ENCODE measurements around the gene HPS6. TPM values are rescaled to one million over a fixed set of nuclear protein-coding genes. Genes with fewer than 3 reads are reported as not detected.

The HPS6 gene
- total RNA-seq, 1 experiment from 2014 or later, result 7.1 TPM

DNA sequence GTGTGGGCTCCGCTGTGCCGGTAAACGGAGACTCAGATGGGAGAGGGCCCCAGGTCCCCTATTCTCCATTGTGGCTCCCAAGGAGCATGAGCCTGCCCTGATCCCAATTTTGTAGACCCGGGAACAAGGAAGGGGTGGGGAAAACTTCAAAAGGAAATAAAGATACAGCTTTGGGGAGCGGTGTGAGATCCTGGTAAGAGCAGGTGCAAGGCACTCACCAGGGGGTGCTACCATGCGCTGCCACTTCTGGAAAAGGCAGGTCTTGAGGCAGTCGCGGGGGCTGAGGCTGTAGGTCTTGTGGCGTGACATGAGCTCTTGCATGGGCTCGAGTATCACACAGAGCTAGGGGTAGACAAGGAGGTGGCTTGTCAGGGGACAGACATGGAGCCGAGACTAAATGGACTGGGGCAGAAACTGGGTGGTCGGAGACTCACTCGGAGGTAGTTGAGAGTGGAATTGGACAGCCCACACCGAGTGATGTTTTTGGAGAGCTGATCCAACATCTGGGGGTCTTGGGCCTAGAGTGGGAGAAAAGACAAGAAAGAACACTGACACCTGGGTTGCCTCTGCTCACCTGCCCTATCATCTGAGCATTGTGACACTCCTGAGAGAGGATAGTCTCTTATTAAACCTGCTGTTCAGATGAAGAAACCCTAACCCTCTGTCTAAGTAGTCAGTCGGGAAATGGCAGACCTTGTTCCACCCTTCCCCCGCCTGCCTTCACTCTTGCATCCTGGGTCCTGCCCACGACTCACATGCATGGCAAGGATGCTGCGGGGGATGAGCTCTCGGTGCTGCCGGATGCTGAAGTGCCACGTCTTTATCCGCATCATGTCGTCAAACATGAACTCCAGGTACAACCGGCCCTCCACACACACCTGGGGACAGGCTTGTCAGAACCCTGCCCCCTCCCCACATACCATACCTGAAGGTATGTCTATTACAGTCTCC is 44.3 kb downstream of the HPS6 start:
- no peaks in the 10 kb centered on the region for H3K36me3 ChIP-seq (ENCODE audit: insufficient read depth, low read length)
- H2AFZ ChIP-seq (ENCODE audit: low read length), result no peak overlapping the region
- no peak overlapping the region for H3K4me3 ChIP-seq (ENCODE audit: low read length)
- peaks cover 26% of the 10 kb centered on the region for H3K79me2 ChIP-seq (ENCODE audit: low read length)
- no peak overlapping the region for H3K9ac ChIP-seq (ENCODE audit: low read length)
- no peak overlapping the region for H3K27ac ChIP-seq (ENCODE audit: low read length)
- H3K4me1 ChIP-seq (ENCODE audit: low read length), result peaks cover 14% of the 10 kb centered on the region
- no peak overlapping the region for H3K4me2 ChIP-seq (ENCODE audit: low read depth, low read length, poor library complexity, severe bottlenecking)
- no peaks in the 10 kb centered on the region for H4K20me1 ChIP-seq (ENCODE audit: insufficient read depth, low read depth, low read length)
- no peaks in the 10 kb centered on the region for H3K9me2 ChIP-seq (replicated peaks; ENCODE audit: insufficient read depth, low read length)
- DNase-seq, result no peak
- H3K9me3 ChIP-seq (ENCODE audit: low read length), result no peaks in the 10 kb centered on the region
- no peaks in the 10 kb centered on the region for H3K27me3 ChIP-seq (ENCODE audit: low read length)

DNA sequence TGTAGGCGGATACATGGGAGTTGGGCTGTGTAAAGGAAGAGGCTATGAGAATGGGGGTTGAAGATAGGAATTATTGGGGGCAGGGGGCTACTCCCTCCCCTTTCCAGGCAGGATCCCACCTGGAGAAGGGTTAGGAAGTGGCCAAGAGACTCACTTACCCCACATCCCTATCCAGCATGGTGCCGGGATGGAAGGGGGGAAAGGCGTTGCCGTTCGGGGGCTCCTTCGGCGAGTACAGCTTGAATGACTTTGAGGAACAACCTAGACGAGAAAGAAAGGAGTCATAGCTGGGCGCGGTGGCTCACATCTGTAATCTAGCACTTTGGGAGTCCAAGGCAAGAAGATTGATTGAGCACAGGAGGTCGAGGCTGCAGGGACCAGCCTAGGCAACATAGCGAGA is 46.1 kb downstream of the HPS6 start:
- Histone ChIP-seq H3K27me3 (ENCODE audit: low read length) (no peaks in the 10 kb centered on the region), H3K27ac (ENCODE audit: low read length) (no peak overlapping the region)

DNA sequence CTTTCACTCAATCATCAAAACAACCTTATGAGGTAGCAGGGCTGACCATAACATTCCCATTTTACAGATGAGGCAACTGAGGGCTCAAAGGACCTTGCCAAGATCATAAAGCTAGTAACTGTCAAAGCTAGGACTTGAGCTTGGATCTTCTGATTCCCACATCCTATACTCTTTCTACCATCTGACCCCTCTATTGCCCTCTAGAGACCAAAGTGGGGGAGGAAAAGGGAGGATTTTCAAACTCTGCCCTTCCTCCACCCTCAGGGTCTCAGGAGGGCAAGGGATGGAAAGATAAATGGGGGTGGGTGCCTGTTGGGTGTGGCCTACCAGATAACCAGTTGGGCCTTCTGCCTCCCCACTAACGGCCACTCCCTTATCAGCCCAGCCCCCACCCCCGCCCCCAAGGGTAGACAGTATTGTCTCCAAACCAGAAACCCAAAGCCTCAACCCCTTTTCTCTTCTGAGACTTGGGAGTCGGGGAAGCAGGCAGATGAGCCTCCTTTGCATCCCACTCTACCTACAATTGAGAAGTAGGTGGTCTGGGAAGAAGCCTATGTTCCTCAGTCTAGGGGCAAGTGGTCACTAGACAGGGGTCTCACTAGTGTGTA is 47.2 kb downstream of the HPS6 start:
- Histone ChIP-seq H2AFZ (ENCODE audit: low read length) (no peak overlapping the region), H3K9me2 (replicated peaks; ENCODE audit: insufficient read depth, low read length) (no peaks in the 10 kb centered on the region), H3K27ac (ENCODE audit: low read length) (no peak overlapping the region), H3K4me1 (ENCODE audit: low read length) (peaks cover 37% of the 10 kb centered on the region), H3K4me3 (ENCODE audit: low read length) (no peak overlapping the region), H4K20me1 (ENCODE audit: insufficient read depth, low read depth, low read length) (no peaks in the 10 kb centered on the region), H3K9me3 (ENCODE audit: low read length) (no peaks in the 10 kb centered on the region), H3K4me2 (ENCODE audit: low read depth, low read length, poor library complexity, severe bottlenecking) (no peak overlapping the region), H3K27me3 (ENCODE audit: low read length) (no peaks in the 10 kb centered on the region), H3K36me3 (ENCODE audit: insufficient read depth, low read length) (no peaks in the 10 kb centered on the region), H3K79me2 (ENCODE audit: low read length) (peaks cover 50% of the 10 kb centered on the region), H3K9ac (ENCODE audit: low read length) (no peak overlapping the region)
- peak; percentile 38 for DNase-seq

More for the DNA sequence above, 46.1 kb downstream of the HPS6 start:
- Histone ChIP-seq H3K4me1 (ENCODE audit: low read length) (peaks cover 27% of the 10 kb centered on the region), H2AFZ (ENCODE audit: low read length) (no peak overlapping the region), H3K4me2 (ENCODE audit: low read depth, low read length, poor library complexity, severe bottlenecking) (no peak overlapping the region), H3K79me2 (ENCODE audit: low read length) (peaks cover 39% of the 10 kb centered on the region), H3K9me2 (replicated peaks; ENCODE audit: insufficient read depth, low read length) (no peaks in the 10 kb centered on the region), H3K4me3 (ENCODE audit: low read length) (no peak overlapping the region), H4K20me1 (ENCODE audit: insufficient read depth, low read depth, low read length) (no peaks in the 10 kb centered on the region), H3K36me3 (ENCODE audit: insufficient read depth, low read length) (no peaks in the 10 kb centered on the region), H3K9me3 (ENCODE audit: low read length) (no peaks in the 10 kb centered on the region), H3K9ac (ENCODE audit: low read length) (no peak overlapping the region)
- peak; percentile 6 for DNase-seq

DNA sequence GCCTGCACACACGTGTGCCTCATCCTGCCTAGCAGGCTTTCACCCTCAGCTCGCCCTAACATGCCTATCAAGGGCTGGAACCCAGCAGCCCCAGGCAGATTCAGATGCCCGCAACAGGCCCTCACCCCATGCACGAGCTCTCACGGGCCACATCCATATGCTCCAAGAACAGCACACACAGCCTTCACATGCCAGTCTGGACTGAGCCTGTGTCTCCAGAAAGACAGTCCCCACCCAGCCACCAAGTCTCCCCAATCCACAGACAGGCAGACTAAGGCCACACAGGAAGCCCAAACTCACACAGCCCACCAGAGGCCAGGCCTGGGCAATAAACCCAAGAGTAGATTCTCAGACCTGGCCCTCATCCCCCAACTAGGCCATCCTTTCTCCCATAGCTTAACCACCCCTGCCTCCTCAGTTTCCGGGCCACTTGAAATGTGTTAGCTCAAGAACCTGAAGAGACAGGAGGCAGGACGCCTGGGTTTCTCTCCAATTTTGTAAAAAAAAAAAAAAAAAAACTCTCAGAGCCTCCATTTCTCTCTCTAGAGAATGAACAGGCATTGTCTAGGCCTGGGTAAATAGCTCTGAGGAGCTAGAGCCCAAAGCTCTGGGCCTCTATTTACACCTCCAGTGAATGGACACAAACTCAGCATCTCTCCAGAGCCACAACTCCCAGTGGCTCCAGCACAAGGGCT is 48.3 kb downstream of the HPS6 start:
- no peaks in the 10 kb centered on the region for H3K9me2 ChIP-seq (replicated peaks; ENCODE audit: insufficient read depth, low read length)
- peaks cover 48% of the 10 kb centered on the region for H3K4me1 ChIP-seq (ENCODE audit: low read length)
- no peaks in the 10 kb centered on the region for H4K20me1 ChIP-seq (ENCODE audit: insufficient read depth, low read depth, low read length)
- DNase-seq, result no peak
- H3K79me2 ChIP-seq (ENCODE audit: low read length), result peaks cover 61% of the 10 kb centered on the region
- peak overlapping the region; percentile 76 for H3K4me3 ChIP-seq (ENCODE audit: low read length)
- peak overlapping the region; percentile 27; the same call in 1 of the 2 replicates for H3K27ac ChIP-seq (ENCODE audit: low read length)
- H3K9me3 ChIP-seq (ENCODE audit: low read length), result no peaks in the 10 kb centered on the region
- H3K27me3 ChIP-seq (ENCODE audit: low read length), result no peaks in the 10 kb centered on the region
- H2AFZ ChIP-seq (ENCODE audit: low read length), result no peak overlapping the region
- peak overlapping the region; percentile 76 for H3K4me2 ChIP-seq (ENCODE audit: low read depth, low read length, poor library complexity, severe bottlenecking)
- peak overlapping the region; percentile 79 for H3K9ac ChIP-seq (ENCODE audit: low read length)
- no peaks in the 10 kb centered on the region for H3K36me3 ChIP-seq (ENCODE audit: insufficient read depth, low read length)

DNA sequence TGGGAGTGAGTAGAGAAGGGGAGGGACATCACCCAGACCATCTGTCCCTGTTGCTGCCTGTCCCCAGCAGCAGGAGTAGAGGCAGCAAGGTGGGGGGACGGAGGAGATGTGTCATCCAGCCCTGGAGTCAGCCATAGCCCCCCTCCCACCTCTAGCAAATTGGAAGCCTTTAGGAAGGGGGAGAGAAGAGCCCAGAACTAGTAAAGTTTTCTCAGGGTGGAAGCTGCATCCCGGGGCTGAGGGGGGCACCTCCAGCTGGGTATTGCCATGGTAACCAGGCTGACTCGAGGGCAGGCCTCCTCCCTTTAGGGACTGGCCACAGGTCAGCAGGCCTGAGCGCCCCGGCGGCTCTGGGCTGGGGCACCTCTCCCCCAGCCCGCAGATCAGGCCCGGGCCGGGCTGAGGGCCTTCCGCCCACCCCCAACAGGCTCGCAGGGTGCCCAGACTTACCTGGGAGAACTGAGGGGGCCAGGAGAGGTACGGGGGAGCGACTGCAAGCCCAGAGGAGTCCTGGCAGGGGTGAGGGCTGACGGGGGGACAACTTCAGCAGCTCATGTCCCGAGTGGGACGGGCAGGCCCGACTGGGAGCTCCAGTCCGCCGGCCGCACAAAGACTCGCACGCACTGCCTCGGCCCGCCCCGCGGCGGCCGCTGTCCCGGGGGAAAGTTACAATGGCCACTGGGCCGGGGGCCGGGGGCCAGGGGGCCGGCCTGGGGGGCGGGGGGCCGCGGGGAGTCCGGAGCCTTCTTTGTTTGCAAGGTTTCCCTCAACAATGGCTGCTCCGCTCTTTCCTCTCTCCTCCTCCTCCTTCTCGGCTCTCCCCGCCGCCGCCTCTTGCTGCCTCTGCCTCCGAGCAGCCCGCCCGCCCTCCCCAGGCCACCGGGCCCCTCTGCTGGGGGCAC is 49.1 kb downstream of the HPS6 start:
- Histone ChIP-seq H3K9ac (ENCODE audit: low read length) (peak overlapping the region; percentile 79), H3K36me3 (ENCODE audit: insufficient read depth, low read length) (no peaks in the 10 kb centered on the region), H3K27ac (ENCODE audit: low read length) (peak overlapping the region; percentile 27; the same call in 1 of the 2 replicates), H3K9me3 (ENCODE audit: low read length) (no peaks in the 10 kb centered on the region), H2AFZ (ENCODE audit: low read length) (no peak overlapping the region), H3K27me3 (ENCODE audit: low read length) (no peaks in the 10 kb centered on the region), H3K4me3 (ENCODE audit: low read length) (peak overlapping the region; percentile 76), H3K4me1 (ENCODE audit: low read length) (peaks cover 56% of the 10 kb centered on the region), H3K79me2 (ENCODE audit: low read length) (peaks cover 69% of the 10 kb centered on the region), H3K4me2 (ENCODE audit: low read depth, low read length, poor library complexity, severe bottlenecking) (peak overlapping the region; percentile 76), H3K9me2 (replicated peaks; ENCODE audit: insufficient read depth, low read length) (no peaks in the 10 kb centered on the region), H4K20me1 (ENCODE audit: insufficient read depth, low read depth, low read length) (no peaks in the 10 kb centered on the region)
- peak; percentile 40 for DNase-seq

DNA sequence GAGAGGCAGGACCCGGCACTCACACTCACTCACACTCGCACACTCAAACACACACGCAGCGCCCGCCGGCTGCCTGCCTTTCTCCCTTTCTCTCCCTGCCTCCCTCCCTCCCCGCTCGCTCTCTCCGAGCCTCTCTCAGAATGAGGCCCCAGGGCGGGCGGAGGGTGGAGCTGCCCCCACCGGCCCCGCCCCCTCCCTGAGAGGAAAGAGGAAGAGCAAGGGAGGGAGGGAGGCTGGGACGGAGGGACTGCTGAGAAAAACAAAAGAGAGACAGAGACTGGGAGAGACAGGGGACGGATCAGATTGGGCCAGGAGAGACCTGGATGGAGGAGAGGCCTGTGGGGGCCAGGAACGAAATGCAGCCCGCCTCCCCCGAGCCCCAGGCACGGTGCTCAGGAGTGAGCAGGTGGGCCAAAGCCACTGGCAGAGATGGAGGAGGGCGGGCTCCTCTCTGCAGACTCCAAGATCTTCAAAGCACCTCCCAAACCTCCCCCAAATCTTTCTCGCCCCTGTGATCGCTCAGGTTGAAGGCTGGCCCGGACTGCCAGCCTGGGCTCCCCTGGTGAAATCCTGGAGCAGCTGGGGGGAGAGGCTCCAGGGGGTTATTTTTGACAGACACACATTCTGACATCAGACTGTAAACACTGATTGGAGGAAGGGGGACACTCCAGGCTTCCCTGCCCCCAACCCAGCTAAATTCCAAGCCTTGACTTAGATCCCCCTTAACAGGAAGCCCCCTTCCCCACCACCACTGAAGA is 49.9 kb downstream of the HPS6 start:
- H3K4me2 ChIP-seq (ENCODE audit: low read depth, low read length, poor library complexity, severe bottlenecking), result peak overlapping the region; percentile 76
- no peak overlapping the region for H2AFZ ChIP-seq (ENCODE audit: low read length)
- peaks cover 75% of the 10 kb centered on the region for H3K79me2 ChIP-seq (ENCODE audit: low read length)
- no peaks in the 10 kb centered on the region for H3K9me2 ChIP-seq (replicated peaks; ENCODE audit: insufficient read depth, low read length)
- peak overlapping the region; percentile 67 for H3K27ac ChIP-seq (ENCODE audit: low read length)
- no peaks in the 10 kb centered on the region for H3K27me3 ChIP-seq (ENCODE audit: low read length)
- peak overlapping the region; percentile 76 for H3K4me3 ChIP-seq (ENCODE audit: low read length)
- H3K9me3 ChIP-seq (ENCODE audit: low read length), result no peaks in the 10 kb centered on the region
- no peaks in the 10 kb centered on the region for H3K36me3 ChIP-seq (ENCODE audit: insufficient read depth, low read length)
- H3K9ac ChIP-seq (ENCODE audit: low read length), result peak overlapping the region; percentile 79
- peaks cover 59% of the 10 kb centered on the region for H3K4me1 ChIP-seq (ENCODE audit: low read length)
- no peaks in the 10 kb centered on the region for H4K20me1 ChIP-seq (ENCODE audit: insufficient read depth, low read depth, low read length)
- peak; percentile 89 for DNase-seq

DNA sequence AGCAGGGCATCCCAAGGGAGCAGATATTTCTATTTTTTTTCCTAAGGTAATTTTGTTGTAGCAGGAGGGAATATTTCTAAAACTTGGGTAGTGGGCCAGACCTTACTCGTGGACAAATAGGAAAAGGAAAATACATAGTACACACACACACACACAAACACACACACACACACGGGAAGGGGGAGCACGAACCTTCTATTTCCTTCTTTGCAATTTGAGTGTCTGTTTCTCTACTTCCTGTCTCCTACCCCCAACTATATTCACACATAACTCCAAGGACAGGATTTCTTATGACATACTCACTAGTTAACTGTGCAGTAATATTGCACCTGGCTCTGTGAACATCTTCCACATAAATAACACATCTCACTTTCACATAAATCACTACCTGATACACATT is 50.6 kb downstream of the HPS6 start:
- Histone ChIP-seq H3K9me2 (replicated peaks; ENCODE audit: insufficient read depth, low read length) (no peaks in the 10 kb centered on the region), H3K9ac (ENCODE audit: low read length) (peak overlapping the region; percentile 79), H3K4me1 (ENCODE audit: low read length) (peaks cover 59% of the 10 kb centered on the region), H3K4me3 (ENCODE audit: low read length) (peak overlapping the region; percentile 76; the same call in 1 of the 2 replicates), H3K9me3 (ENCODE audit: low read length) (no peaks in the 10 kb centered on the region), H4K20me1 (ENCODE audit: insufficient read depth, low read depth, low read length) (no peaks in the 10 kb centered on the region), H3K4me2 (ENCODE audit: low read depth, low read length, poor library complexity, severe bottlenecking) (peak overlapping the region; percentile 76), H3K27me3 (ENCODE audit: low read length) (no peaks in the 10 kb centered on the region), H3K36me3 (ENCODE audit: insufficient read depth, low read length) (no peaks in the 10 kb centered on the region), H3K79me2 (ENCODE audit: low read length) (peaks cover 75% of the 10 kb centered on the region), H3K27ac (ENCODE audit: low read length) (peak overlapping the region; percentile 67), H2AFZ (ENCODE audit: low read length) (no peak overlapping the region)
- DNase-seq, result no peak
